Left ventricle myocardium inferior (tissue), 1 donor: ENCODE measurements around the gene SHISA6. TPM values are rescaled to one million over a fixed set of nuclear protein-coding genes. Genes with fewer than 3 reads are reported as not detected.
A peak's percentile ranks its signal among the peaks of the same experiment; 100 is the strongest.

Experiments used
- DNase-seq: peaks from one replicate; pipeline ENCODE4 v3.0.0-alpha.2; 2020
- H3K27ac ChIP-seq: fragments of 200-600 bp; replicated peaks from 2 replicates; pipeline ENCODE4 v1.8.0; 2021
- H3K27me3 ChIP-seq: fragments of 200-600 bp; 2 replicates; pipeline ENCODE4 v1.8.0; 2021; ENCODE audit warnings: low read depth
- H3K36me3 ChIP-seq: fragments of 200-600 bp; 2 replicates; pipeline ENCODE4 v1.8.0; 2021
- H3K4me1 ChIP-seq: fragments of 200-600 bp; 2 replicates; pipeline ENCODE4 v1.8.0; 2021
- H3K4me3 ChIP-seq: fragments of 200-600 bp; 2 replicates; pipeline ENCODE4 v1.8.0; 2021; ENCODE audit warnings: mild to moderate bottlenecking, moderate library complexity
- H3K9me3 ChIP-seq: fragments of 200-600 bp; replicated peaks from 2 replicates; pipeline ENCODE4 v1.8.0; 2021
- CTCF ChIP-seq: fragments of 200-600 bp; IDR thresholded peaks from 2 replicates; pipeline ENCODE4 v1.8.0; 2021; ENCODE audit warnings: antibody characterized with exemption, mild to moderate bottlenecking, borderline replicate concordance
- intact Hi-C: fragments of 100-400 bp; cut with micrococcal nuclease; formaldehyde crosslinking; loops from one replicate; pipeline ENCODE4 v1.11.0; 2022
- total RNA-seq: library from RNA; stranded (reverse); fragmentation: NEBNext Ultra II Directional; extraction: Animal tissue kit (Norgen Biotek cat#: 25700); gene quantifications from one replicate; pipeline ENCODE4 v1.2.1, GENCODE V29; 2021
- donor health status: DM: no; HTN: yes; CAD: no; lungs with severe emphysema.

SHISA6 gene
- total RNA-seq, 1 donor from 2014 or later, result 0.66 TPM

GRCh38 chr17:11239379-11239970 is 1.5 kb upstream of the SHISA6 start:
- no peak for TF ChIP-seq CTCF
- Histone ChIP-seq H3K27me3 (peaks cover 92% of the 10 kb centered on the region), H3K36me3 (no peaks in the 10 kb centered on the region), H3K4me1 (peaks cover 10% of the 10 kb centered on the region), H3K4me3 (peak overlapping the region; percentile 63), H3K9me3 (no peaks in the 10 kb centered on the region), H3K27ac (peak overlapping the region; percentile 70)
- intact Hi-C loops, result no loop called here
- no peak for DNase-seq

- H3K9me3 ChIP-seq, result no peaks in the 10 kb centered on the region
- H3K27ac ChIP-seq, result peak overlapping the region; percentile 70
- peaks cover 98% of the 10 kb centered on the region for H3K27me3 ChIP-seq
- H3K4me3 ChIP-seq, result peak overlapping the region; percentile 63
- no peak for DNase-seq
- H3K4me1 ChIP-seq, result peaks cover 10% of the 10 kb centered on the region
- peak; percentile 12 for TF ChIP-seq CTCF
- no peaks in the 10 kb centered on the region for H3K36me3 ChIP-seq
- intact Hi-C loops, result no loop called here
Measured at GRCh38 chr17:11240041-11240840, 772 bp upstream of the SHISA6 start.

GRCh38 chr17:11241611-11242226 is 706 bp downstream of the SHISA6 start:
- no peak for DNase-seq
- intact Hi-C loops, result no loop called here
- no peak for TF ChIP-seq CTCF
- H3K4me3 ChIP-seq, result peak overlapping the region; percentile 53
- H3K9me3 ChIP-seq, result no peaks in the 10 kb centered on the region
- no peaks in the 10 kb centered on the region for H3K36me3 ChIP-seq
- H3K4me1 ChIP-seq, result peaks cover 10% of the 10 kb centered on the region
- peaks cover 98% of the 10 kb centered on the region for H3K27me3 ChIP-seq
- H3K27ac ChIP-seq, result peak overlapping the region; percentile 30

- H3K4me1 ChIP-seq, result peaks cover 10% of the 10 kb centered on the region
- intact Hi-C loops, result no loop called here
- H3K36me3 ChIP-seq, result no peaks in the 10 kb centered on the region
- no peak overlapping the region for H3K27ac ChIP-seq
- peaks cover 98% of the 10 kb centered on the region for H3K27me3 ChIP-seq
- DNase-seq, result no peak
- H3K9me3 ChIP-seq, result no peaks in the 10 kb centered on the region
- peak overlapping the region; percentile 53 for H3K4me3 ChIP-seq
- no peak for TF ChIP-seq CTCF
Measured at GRCh38 chr17:11242411-11242810, 1.4 kb downstream of the SHISA6 start.

- no peak for TF ChIP-seq CTCF
- Histone ChIP-seq H3K4me3 (no peak overlapping the region), H3K27ac (peak overlapping the region; percentile 59), H3K4me1 (peaks cover 10% of the 10 kb centered on the region), H3K27me3 (peaks cover 92% of the 10 kb centered on the region), H3K9me3 (no peaks in the 10 kb centered on the region), H3K36me3 (no peaks in the 10 kb centered on the region)
- no peak for DNase-seq
- intact Hi-C loops, result no loop called here
Measured at GRCh38 chr17:11244776-11245175, 3.8 kb downstream of the SHISA6 start.
